HG02623 (cell line): ENCODE measurements around the gene GGT7.
"Not testable (repeated sequence)": the region's sequence is repeated elsewhere in the genome, so short reads cannot be mapped to it uniquely, and the experiment has no call there.

Experiments used
- ATAC-seq: cut with Tn5 transposase; IDR thresholded peaks from one replicate; pipeline ENCODE4 v1.9.1; 2021; ENCODE audit warnings: moderate library complexity; ENCODE audit not compliant: unreplicated experiment

Gene GGT7, protein sequence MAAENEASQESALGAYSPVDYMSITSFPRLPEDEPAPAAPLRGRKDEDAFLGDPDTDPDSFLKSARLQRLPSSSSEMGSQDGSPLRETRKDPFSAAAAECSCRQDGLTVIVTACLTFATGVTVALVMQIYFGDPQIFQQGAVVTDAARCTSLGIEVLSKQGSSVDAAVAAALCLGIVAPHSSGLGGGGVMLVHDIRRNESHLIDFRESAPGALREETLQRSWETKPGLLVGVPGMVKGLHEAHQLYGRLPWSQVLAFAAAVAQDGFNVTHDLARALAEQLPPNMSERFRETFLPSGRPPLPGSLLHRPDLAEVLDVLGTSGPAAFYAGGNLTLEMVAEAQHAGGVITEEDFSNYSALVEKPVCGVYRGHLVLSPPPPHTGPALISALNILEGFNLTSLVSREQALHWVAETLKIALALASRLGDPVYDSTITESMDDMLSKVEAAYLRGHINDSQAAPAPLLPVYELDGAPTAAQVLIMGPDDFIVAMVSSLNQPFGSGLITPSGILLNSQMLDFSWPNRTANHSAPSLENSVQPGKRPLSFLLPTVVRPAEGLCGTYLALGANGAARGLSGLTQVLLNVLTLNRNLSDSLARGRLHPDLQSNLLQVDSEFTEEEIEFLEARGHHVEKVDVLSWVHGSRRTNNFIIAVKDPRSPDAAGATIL

DNA sequence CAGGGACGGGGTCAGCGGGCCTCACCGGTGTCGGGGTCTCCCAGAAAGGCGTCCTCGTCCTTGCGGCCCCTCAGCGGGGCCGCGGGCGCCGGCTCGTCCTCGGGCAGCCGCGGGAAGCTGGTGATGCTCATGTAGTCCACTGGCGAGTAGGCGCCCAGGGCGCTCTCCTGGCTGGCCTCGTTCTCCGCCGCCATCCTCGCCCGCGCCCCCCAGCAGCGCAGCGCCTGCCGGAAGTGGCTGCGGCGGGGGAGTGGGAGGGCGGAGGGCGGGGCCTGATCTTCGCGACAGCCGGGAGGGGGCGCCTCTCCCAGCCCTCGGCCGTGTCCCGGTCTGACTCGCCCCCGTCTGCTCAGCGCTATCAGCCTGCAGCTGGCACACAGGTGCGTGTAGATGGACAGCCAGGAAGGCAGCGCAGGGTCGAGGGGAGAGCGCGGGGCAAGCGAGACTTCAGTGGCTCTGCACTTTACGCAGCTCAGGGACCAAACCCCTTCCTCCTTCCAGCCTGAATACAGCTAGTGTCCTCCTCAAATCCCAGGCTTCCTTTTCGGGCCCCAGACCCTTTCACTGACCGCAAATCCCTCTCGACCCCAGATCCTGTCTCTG, at the start of gene GGT7:
TSS of gene GGT7 (minus strand) at position 235 of the 603 bp plus-strand sequence. CDS start at position 194, 41 bp downstream.
- no peak for ATAC-seq

DNA sequence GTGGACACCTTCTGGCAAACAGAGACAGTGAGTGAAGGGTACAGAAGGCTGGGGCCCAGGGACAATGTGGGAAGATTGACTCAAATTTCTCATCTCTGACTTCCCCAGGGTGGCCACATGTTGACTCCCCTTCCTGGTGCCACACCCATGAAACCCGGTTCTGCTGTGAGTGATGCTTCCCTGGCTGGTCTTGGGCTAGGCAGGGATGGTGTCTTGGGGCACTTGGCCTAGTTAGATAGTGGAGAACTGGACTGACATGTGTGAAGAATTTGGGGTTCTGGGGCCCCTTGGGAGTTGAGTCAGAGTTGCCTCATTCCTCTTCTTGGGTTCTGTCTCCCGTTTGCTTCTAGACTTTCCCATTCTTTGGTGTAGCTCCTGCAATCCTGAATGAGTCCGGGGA, 48.8 kb upstream of the GGT7 start:
- no peak for ATAC-seq

DNA sequence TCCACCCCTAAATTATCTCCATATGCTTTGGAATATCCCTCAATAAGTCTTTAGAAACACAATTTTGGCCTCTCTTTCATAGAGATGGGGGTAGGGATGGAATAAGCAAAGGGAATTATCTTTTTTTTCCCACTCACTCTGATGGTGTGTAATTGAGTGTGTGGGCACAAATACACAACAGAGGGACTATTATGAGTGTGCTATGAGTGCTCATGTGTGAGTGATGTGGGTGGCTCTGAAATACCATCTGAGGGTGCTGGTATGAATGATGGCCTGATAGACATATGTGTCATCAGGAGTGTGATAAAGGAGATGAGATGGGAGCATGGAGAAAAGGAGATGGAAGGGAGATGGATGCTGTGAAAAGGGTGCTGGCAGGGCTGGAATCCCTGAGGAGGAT, 47.4 kb upstream of the GGT7 start:
- no peak for ATAC-seq

DNA sequence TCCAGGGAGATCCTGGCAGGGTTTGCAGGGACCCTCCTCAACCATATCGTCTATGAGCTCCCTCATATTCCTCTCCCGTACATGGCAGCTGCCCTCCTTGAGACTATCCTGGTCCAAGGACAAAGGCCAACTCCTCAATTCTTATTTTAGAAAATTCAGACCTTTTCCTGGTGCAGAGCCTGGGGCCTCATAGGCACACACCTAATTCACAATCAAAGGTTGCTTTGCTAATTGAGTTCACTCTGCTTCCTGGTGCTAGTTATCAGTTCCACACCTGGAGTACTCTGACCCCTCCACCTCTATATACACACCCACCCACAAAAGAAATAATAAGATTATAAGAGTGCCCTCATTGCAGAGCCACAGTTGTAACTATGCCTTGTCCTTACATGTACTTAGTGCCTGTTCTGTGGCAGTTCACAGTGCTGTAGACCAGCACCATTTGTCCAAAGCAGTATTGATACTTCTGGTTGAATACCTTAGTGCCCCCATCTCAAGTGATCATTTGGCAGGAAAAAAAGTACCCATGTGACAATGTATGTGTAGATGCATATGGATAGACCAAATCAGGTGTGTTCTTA, 44.2 kb upstream of the GGT7 start:
- ATAC-seq, result no peak

DNA sequence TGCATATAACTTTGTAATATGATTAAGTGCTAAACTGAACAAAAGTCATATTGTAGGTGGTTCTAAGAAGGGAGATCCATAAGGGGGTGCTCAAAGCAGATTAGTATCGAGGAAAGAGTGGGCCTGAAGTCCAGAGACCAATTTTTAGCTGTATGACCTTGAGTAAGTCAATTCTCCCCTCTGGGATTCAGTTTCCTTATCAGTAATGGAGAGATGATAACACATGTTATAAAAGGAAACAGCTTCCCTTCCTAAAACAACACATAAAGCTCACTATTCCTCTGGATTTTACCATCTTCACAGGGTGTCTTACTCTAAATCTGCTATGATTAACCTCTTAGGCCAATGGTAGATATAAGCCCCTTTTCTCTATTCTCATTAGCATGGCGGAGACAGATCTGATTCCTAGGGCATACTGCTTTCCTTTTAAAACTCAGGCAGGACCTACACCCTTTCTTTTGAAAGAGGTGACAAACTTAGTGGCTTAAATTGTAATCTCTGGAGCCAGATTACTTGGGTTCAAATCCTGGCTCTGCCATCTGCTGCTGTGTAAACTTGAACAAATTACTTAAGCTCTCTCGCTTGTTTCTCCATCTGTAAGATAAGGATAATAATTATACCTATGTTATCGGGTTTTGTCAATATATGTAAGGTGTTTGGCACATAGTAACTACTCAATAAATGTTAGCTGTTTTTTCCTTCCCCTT, 43.2 kb upstream of the GGT7 start:
- ATAC-seq, result no peak

DNA sequence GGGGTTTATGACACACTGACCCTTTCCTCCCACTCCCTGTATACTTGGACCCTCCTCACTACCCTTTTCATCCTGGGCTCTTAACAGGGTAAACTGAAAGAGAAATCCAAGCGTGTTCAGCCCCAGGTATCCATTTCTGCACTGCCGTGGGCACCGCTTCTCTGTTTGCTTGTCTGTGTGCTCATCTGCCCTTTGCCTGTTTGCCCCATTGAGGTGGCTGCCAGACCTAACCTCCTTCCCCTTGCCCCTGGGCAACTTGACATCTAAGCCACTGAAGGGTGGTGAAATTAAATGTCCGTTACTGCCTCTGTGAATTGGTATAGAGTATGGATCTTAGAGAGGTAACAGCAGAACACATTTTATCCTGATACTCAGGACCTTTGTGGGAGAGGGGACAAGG, 42.5 kb upstream of the GGT7 start:
- ATAC-seq, result no peak

DNA sequence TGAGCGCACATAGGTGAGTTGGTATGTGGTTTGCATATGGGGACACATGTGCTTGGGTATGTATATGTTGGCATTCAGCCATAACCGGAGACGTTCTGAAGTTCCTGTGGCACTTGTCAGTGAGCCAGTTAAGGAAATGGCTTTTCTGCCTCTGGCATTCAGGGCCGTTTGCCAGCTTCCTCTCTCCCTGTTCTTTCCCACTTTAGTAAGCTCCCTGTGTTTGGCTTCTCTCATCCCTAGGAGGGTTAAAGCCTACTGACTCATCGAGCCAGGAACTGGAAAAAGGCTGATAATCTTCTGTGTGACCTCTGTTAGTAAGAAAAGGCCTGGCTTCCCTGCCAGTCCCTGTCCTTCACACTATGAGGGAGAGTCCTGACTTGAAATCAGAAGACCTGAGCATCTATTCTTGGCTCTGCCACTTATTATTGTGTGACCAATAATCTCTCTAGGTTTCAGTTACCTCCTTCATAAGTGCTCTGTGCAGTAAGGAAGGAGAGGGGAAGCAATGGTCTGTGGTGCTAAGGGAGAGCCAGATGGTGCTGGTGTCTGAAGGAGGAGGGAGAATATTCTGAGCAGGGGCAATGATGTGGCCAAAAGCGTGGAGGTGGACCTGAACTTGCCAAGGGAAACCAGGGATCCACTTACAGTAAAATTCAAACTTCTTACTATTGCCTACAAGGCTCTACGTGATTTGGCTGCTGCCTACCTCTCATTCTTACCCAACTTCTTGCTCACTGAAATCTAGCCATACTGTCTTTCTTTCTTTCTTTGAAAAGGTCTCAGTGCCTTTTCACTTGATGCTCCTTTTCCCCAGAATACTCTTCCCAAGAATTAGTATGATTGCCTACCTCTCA, 35.2 kb upstream of the GGT7 start:
- ATAC-seq, result no peak

DNA sequence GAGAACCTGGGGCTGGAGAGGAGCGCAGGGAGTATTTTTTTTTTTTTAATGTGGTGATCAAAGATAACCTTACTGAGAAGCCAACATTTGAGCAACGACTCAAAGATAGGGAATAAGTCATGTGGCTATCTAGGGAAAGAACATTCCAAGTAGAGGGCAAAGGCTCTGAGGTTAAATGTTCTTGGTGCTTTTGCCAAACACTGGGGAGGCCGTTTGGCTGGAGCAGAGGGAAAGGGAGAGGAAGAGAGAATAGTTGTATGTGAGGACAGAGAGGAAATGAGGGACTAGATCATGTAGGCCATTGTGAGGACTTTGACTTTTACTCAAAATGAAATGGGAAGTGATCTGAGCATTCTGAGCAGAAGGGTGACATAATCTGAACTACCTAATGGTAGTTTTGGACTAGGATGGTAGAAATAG, 31.6 kb upstream of the GGT7 start:
- no peak for ATAC-seq

DNA sequence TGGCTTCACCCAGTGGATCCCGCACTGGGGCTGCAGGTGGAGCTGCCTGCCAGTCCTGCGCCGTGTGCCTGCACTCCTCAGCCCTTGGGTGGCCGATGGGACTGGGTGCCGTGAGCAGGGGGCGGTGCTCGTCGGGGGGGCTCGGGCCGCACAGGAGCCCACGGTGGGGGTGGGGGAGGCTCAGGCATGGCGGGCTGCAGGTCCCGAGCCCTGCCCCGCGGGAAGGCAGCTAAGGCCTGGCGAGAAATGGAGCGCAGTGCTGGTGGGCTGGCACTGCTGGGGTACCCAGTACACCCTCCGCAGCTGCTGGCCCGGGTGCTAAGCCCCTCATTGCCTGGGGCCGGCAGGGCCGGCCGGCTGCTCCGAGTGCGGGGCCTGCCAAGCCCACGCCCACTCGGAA, 26.1 kb upstream of the GGT7 start:
- not testable (repeated sequence) for ATAC-seq

DNA sequence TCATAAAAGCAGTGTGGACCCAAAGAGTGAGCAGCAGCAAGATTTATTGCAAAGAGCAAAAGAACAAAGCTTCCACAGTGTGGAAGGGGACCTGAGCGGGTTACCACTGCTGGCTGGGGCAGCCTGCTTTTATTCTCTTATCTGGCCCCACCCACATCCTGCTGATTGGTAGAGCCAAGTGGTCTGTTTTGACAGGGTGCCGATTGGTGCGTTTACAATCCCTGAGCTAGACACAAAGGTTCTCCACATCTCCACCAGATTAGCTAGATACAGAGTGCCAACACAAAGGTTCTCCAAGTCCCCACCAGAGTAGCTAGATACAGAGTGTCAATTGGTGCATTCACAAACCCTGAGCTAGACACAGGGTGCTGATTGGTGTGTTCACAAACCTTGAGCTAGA, 25.5 kb upstream of the GGT7 start:
- ATAC-seq, result not testable (repeated sequence)

DNA sequence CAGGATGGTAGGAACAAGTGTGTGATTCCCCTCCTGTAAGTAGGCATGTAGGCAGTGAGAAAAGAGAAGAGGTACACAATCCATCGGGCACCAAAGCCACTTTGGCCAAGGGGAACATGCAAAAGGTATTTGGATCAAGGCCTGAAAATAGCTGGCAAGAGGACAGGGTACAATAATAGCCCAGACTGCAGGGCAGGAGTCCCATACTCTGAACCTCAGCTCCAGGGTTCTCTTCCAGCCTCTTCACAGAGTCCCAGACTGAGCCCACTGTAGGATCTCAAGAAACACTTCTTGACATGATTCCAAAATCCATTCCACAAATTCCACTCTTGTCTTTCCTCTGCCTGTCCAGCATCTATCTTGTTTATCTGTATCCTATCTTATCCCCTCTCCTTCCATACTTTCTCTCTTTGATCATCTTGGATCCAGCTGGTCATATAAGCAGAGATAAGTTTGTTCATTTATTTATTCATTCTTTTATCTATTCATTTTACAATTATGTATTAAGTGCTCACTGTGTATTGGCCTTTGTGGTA, 23.5 kb upstream of the GGT7 start:
- no peak for ATAC-seq

DNA sequence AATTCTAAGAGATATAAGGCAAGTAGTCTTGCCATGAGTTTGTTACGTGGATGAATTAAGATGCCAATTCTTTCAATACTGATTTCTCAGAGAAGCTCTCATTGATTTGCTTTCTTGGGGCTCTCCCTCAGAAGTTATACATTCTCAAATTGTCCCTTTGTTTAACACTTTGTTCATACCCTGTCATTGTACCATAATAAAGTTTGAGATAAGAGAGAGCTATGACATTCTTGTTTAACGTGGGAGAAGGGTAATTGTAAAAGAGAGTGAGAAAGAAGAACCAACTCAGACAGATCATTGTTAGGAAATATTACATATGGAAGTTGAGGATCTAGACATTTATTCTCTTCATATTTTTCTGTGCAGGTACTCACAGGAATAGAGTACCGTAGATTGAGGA, 22.8 kb upstream of the GGT7 start:
- no peak for ATAC-seq

DNA sequence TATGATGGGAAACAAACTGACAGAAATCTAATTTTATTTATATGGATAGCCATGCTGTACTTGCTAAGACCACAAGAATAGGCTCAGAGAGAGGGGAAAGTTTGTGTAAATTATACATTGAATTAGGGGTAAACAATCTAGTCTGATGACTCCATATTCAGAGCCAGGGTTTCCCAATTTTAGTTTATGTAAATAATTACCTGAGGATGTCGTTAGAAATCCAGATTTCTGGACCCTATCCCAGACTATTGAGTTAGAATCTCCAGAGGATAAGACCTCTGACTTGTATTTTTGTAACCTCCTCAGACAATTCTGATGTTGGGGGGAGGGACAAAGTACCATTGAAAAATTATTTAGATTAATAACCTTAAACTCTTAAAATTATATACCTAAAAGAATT, 22.1 kb upstream of the GGT7 start:
- no peak for ATAC-seq

DNA sequence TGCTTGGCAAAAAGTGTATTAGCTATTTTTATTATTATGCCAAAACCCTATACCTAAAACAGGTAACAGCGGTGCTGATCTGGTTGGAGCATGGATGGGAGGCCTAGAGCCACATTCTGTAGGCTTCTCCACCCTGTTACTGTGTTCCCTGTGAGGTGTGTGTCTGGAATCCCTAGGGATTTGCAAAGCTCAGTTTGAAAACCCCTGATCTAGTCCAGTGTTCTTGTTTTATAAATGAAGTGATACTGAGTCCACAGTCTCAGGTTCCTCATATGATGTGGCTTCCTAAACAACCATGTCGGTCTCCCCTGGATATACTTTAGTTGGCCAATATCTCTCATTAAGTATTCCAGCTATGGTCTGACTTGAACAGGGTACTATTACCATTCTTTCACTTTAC, 20.0 kb upstream of the GGT7 start:
- no peak for ATAC-seq

DNA sequence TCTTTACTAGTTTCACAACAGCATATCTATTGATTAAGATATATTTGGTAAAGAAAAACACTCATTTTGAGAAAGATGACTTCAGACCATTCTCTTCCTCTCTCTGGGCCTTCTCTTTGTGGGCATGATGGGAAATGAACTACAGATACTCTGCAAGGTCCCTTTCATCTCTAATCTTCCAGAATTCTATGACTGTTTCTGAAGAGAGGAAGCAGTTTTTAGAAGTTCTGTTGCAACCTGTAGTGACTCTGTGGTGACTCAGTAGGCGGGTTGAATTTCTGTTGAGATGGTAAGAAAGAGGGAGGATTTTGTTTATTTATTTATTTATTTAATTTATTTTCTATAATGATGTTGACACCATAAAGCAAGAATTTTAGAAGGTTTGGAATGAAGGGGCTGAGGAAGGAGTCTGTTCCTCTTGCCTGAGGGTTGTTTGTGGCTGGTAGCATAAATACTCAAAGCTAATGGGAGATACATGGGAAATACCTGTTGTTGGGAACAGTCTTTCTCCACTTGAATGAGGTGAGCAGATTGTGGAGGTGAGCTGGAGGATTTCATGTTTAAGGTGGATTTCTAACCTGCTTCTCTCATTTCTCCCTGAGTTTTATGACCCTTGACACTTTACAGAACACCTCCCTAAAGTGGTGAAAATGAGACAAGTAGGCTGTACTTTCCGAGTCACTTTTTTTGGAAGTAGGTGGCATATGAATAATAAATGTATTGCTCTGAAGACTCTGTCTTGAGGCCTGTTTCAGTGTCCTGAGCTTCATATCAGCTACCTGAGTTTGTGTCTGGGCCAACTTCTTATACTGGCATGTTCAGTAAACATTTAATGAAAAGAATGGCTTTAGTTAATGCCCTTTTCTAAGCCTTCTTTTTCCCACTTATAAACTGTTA, 18.8 kb upstream of the GGT7 start:
- ATAC-seq, result no peak

DNA sequence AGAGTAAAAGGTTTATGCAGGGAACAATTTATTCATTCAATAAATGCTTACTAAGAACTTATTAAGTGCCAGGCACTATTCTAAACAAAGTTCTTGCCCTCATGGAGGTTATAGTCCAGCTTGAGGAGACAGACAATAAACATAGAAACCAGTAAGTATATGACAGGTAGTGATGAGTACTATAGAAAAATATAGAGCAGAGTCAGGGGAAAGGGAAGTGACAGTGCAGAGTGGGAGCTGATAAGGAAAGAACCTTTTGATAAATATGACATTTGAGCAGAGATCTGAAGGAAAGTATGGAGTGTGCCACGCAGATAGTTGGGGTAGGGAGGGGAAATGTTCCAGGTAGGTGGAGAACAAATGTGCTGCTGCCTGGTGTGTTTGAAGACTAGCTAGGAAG, 15.8 kb upstream of the GGT7 start:
- no peak for ATAC-seq

DNA sequence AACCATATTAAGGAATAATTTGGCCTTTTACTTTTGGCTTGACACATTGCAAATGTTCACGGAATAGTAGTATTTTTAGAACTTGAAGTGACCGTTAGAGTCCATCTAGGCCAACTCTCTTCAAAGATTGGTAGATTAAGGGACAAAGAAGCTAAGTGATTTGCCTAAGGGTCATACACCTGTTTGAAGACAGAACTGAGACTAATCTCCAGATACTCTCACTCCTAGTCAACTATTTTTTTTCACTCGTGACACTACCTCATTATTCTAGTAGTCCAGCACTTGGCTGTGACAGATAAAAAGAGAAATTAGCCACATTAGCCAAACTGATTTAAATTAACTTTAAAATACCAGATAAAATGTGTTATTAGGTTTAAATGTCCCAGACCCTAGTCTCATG, 14.4 kb upstream of the GGT7 start:
- no peak for ATAC-seq

DNA sequence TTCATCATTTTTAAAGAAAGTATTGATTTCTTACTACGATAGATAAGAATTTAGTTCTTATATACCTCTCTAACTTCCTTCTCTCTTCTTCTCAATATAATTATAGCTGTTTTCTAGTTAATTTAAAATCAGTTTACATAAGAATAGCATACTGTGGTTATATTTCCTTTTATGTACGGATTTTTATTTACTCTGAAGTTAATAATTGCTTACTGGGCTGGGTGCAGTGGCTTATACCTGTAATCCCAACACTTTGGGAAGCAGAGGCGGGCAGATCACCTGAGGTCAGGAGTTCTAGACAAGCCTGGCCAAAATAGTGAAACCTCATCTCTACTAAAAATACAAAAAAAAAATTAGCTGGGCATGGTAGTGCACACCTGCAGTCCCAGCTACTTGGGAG, 13.5 kb upstream of the GGT7 start:
- no peak for ATAC-seq

DNA sequence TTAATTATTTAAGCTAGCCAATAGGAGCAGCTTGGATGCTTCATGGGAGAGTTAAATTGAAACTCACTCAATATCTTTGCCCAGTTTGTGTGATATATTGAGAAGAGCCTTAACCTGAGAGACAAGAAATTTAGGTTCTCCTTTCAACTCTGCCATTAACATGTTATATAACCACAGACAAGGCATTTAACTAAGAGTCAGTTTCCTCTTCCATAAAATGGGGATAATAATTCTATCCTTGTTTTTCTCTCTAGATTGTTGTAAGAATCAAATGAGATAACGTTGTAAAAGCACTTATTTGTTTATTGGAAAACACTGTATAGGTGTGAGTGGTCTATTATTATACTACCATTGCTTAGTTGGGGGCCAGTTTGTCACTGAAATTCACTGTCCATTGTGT, 11.6 kb upstream of the GGT7 start:
- no peak for ATAC-seq
